Activated CD4-positive, alpha-beta T cell treated with anti-CD3 and anti-CD28 coated beads, Interleukin-2, amount 50 U/mL, for 4 hours (primary cell): ENCODE results near the gene SSUH2.

Experiments
- DNase-seq, 2 experiments: peaks; one replicate each; pipeline ENCODE4 v3.0.0-alpha.2; 2020

SSUH2 gene

GRCh38 chr3:8578282-8578681 is 66.3 kb downstream of the SSUH2 start:
- no peak for DNase-seq

- DNase-seq, result no peak
Measured at GRCh38 chr3:8576841-8577571, 67.6 kb downstream of the SSUH2 start.

- DNase-seq, result no peak
Measured at GRCh38 chr3:8576436-8576835, 68.2 kb downstream of the SSUH2 start.

GRCh38 chr3:8575364-8576104 is 69.1 kb downstream of the SSUH2 start:
- DNase-seq, result no peak

GRCh38 chr3:8574670-8575322 is 69.8 kb downstream of the SSUH2 start:
- no peak for DNase-seq

GRCh38 chr3:8574040-8574669 is 70.4 kb downstream of the SSUH2 start:
- DNase-seq, result no peak

- no peak for DNase-seq
Measured at GRCh38 chr3:8573342-8573926, 71.2 kb downstream of the SSUH2 start.

- no peak for DNase-seq
Measured at GRCh38 chr3:8571256-8571655, 73.3 kb downstream of the SSUH2 start.
